IMR-90 (cell line): ENCODE measurements around the gene INTS11. TPM values are rescaled to one million over a fixed set of nuclear protein-coding genes. Genes with fewer than 3 reads are reported as not detected.
A peak's percentile ranks its signal among the peaks of the same experiment; 100 is the strongest.

Source experiments
- ATAC-seq: fragments of 200-7000 bp; cut with Tn5 transposase; 2 replicates; pipeline ENCODE4 v1.9.1; 2020; ENCODE audit warnings: low read depth, mild to moderate bottlenecking, moderate library complexity
- BruUV-seq: library from RNA; stranded (reverse); fragments of 400-500 nt; replicated peaks from 2 replicates; lab custom pipeline; 2021; lab: Mats Ljungman, UMichigan
- CTCF ChIA-PET: fragments of 300-600 bp; formaldehyde crosslinking; extraction: SDS; loops from one replicate; lab custom pipeline; 2021; ENCODE audit warnings: antibody characterized with exemption; lab: Yijun Ruan, JAX
- POLR2A ChIA-PET: fragments of 300-600 bp; sonication (Branson Sonifier 250); formaldehyde crosslinking; loops from one replicate; lab custom pipeline; 2022; ENCODE audit warnings: antibody characterized with exemption; ENCODE audit not compliant: unreplicated experiment; lab: Charles Lee
- DNase-seq: peaks from one replicate; pipeline ENCODE4 v3.0.0; 2013
- H2AFZ ChIP-seq: replicated peaks from 2 replicates; pipeline ENCODE3; 2013; ENCODE audit warnings: low read length, mild to moderate bottlenecking; ENCODE audit not compliant: poor library complexity
- H2AK5ac ChIP-seq: 2 replicates; pipeline ENCODE4 v1.6.1; 2013; ENCODE audit warnings: low read depth, low read length, inconsistent platforms
- H2AK9ac ChIP-seq: replicated peaks from 2 replicates; pipeline ENCODE3; 2013; ENCODE audit warnings: mild to moderate bottlenecking, low read depth, low read length, moderate library complexity; ENCODE audit not compliant: poor library complexity
- H2BK120ac ChIP-seq: 2 replicates; pipeline ENCODE4 v1.6.1; 2013; ENCODE audit warnings: low read depth, low read length, inconsistent platforms
- H2BK15ac ChIP-seq: 3 replicates; pipeline ENCODE4 v1.6.1; 2013; ENCODE audit warnings: low read depth, low read length, inconsistent platforms
- H2BK20ac ChIP-seq: 2 replicates; pipeline ENCODE4 v1.6.1; 2013; ENCODE audit warnings: low read depth, mild to moderate bottlenecking, inconsistent platforms, low read length, moderate library complexity
- H2BK5ac ChIP-seq: 2 replicates; pipeline ENCODE4 v1.6.1; 2013; ENCODE audit warnings: mild to moderate bottlenecking, low read depth, low read length, inconsistent platforms; ENCODE audit not compliant: poor library complexity, severe bottlenecking
- H3K14ac ChIP-seq: replicated peaks from 2 replicates; pipeline ENCODE4 v1.6.1; 2013; ENCODE audit warnings: low read depth, low read length, inconsistent platforms
- H3K18ac ChIP-seq: 2 replicates; pipeline ENCODE4 v1.6.1; 2013; ENCODE audit warnings: low read depth, low read length, control low read depth
- H3K23ac ChIP-seq: 2 replicates; pipeline ENCODE4 v1.6.1; 2013; ENCODE audit warnings: low read depth, low read length, inconsistent platforms
- H3K27ac ChIP-seq: 2 replicates; pipeline ENCODE4 v1.5.1; 2013; ENCODE audit warnings: mild to moderate bottlenecking, control low read depth, low read length; ENCODE audit not compliant: insufficient read depth
- H3K27me3 ChIP-seq: 2 replicates; pipeline ENCODE4 v1.6.1; 2013; ENCODE audit warnings: low read length; ENCODE audit not compliant: control insufficient read depth, insufficient read depth
- H3K36me3 ChIP-seq: 2 replicates; pipeline ENCODE4 v1.6.1; 2013; ENCODE audit warnings: low read length, mixed read lengths; ENCODE audit not compliant: control insufficient read depth, insufficient read depth
- H3K4ac ChIP-seq: 2 replicates; pipeline ENCODE4 v1.6.1; 2013; ENCODE audit warnings: low read depth, low read length, inconsistent platforms
- H3K4me1 ChIP-seq: 2 replicates; pipeline ENCODE4 v1.6.1; 2013; ENCODE audit warnings: low read length, mixed read lengths; ENCODE audit not compliant: control insufficient read depth, insufficient read depth
- H3K4me2 ChIP-seq: 2 replicates; pipeline ENCODE4 v1.6.1; 2013; ENCODE audit warnings: low read depth, mild to moderate bottlenecking, control low read depth, low read length, moderate library complexity
- H3K4me3 ChIP-seq: 2 replicates; pipeline ENCODE4 v1.5.1; 2013; ENCODE audit warnings: low read depth, mild to moderate bottlenecking, control low read depth, low read length, moderate library complexity; ENCODE audit not compliant: insufficient read depth
- H3K56ac ChIP-seq: 2 replicates; pipeline ENCODE4 v1.6.1; 2013; ENCODE audit warnings: low read length, inconsistent platforms; ENCODE audit not compliant: insufficient read depth; ENCODE audit errors: extremely low read depth
- H3K79me1 ChIP-seq, 2 experiments: 2 replicates each; pipeline ENCODE4 v1.6.1; 2013; ENCODE audit warnings: low read length in 2 of 2, inconsistent platforms in 1 of 2, low read depth in 1 of 2
- H3K9ac ChIP-seq: 2 replicates; pipeline ENCODE4 v1.6.1; 2013; ENCODE audit warnings: low read depth, low read length, control low read depth
- H3K9me1 ChIP-seq: 2 replicates; pipeline ENCODE4 v1.6.1; 2013; ENCODE audit warnings: low read length, inconsistent platforms; ENCODE audit not compliant: insufficient read depth
- H3K9me3 ChIP-seq: 2 replicates; pipeline ENCODE4 v1.6.1; 2013; ENCODE audit warnings: low read length; ENCODE audit not compliant: control insufficient read depth, insufficient read depth
- H4K20me1 ChIP-seq: 2 replicates; pipeline ENCODE4 v1.6.1; 2013; ENCODE audit warnings: low read length, inconsistent platforms; ENCODE audit not compliant: insufficient read depth
- H4K5ac ChIP-seq: 2 replicates; pipeline ENCODE4 v1.6.1; 2013; ENCODE audit warnings: mild to moderate bottlenecking, low read depth, low read length, control low read depth
- H4K8ac ChIP-seq, 2 experiments: 2 replicates each; pipeline ENCODE4 v1.6.1; 2013; ENCODE audit warnings: low read depth in 2 of 2, low read length in 2 of 2, control low read depth in 1 of 2, inconsistent platforms in 1 of 2
- H4K91ac ChIP-seq: 2 replicates; pipeline ENCODE4 v1.6.1; 2013; ENCODE audit warnings: low read depth, low read length, inconsistent platforms; ENCODE audit not compliant: insufficient read depth
- CEBPB ChIP-seq: IDR thresholded peaks from 2 replicates; pipeline ENCODE4 v1.6.1; 2012; ENCODE audit warnings: low read depth, low read length, improper control_type of control experiment
- MAFK ChIP-seq: IDR thresholded peaks from 2 replicates; pipeline ENCODE4 v1.6.1; 2012; ENCODE audit warnings: low read depth, low read length, improper control_type of control experiment
- MAZ ChIP-seq: IDR thresholded peaks from 2 replicates; pipeline ENCODE4 v1.6.1; 2012; ENCODE audit warnings: low read depth, mild to moderate bottlenecking, low read length, improper control_type of control experiment, moderate library complexity, borderline replicate concordance
- MXI1 ChIP-seq: IDR thresholded peaks from 2 replicates; pipeline ENCODE4 v1.6.1; 2012; ENCODE audit warnings: low read depth, mild to moderate bottlenecking, low read length, moderate library complexity, borderline replicate concordance
- POLR2A ChIP-seq: IDR thresholded peaks from 2 replicates; pipeline ENCODE4 v1.6.1; 2012; ENCODE audit warnings: mild to moderate bottlenecking, low read depth, low read length
- SMC3 ChIP-seq: fragments of 150-350 bp; IDR thresholded peaks from 2 replicates; pipeline ENCODE4 v1.6.1; 2016; ENCODE audit warnings: low read depth, mild to moderate bottlenecking, antibody characterized with exemption, low read length, moderate library complexity
- WGBS, 2 experiments: methylation state at CpG; one replicate each; pipeline versions ENCODE4 v1.1.5 to v1.1.7; 2013; ENCODE audit warnings: missing lambda C conversion rate in 2 of 2; ENCODE audit not compliant: insufficient read length in 1 of 2; ENCODE audit errors: extremely low coverage in 2 of 2; 5-methylcytosine and 5-hydroxymethylcytosine counted together
- dilution Hi-C: fragments of 300-500 bp; cut with HindIII; formaldehyde crosslinking; loops from one replicate; pipeline ENCODE4 v1.14.3; 2018; ENCODE audit warnings: low sequenced_read_pairs; ENCODE audit not compliant: unreplicated experiment
- in situ Hi-C: fragments of 300-500 bp; cut with MboI; formaldehyde crosslinking; loops from 3 replicates; pipeline ENCODE4 v1.14.3; 2019; ENCODE audit warnings: low sequenced_read_pairs, inconsistent platforms, mixed read lengths
- intact Hi-C: fragments of 100-400 bp; cut with micrococcal nuclease; formaldehyde crosslinking; loops from 2 replicates; pipeline ENCODE4 v1.10.0; 2022
- polyA plus RNA-seq, 3 experiments: library from polyadenylated mRNA; depleted of rRNA; stranded (reverse); fragments of >200 nt; gene quantifications; 2 replicates each; pipeline ENCODE4 v1.2.3, GENCODE V29; 2012; ENCODE audit warnings: low replicate concordance in 1 of 3
- total RNA-seq: library from RNA; depleted of rRNA; stranded (reverse); fragments of >200 nt; gene quantifications from 2 replicates; pipeline ENCODE4 v1.2.3, GENCODE V29; 2012
- TF ChIP-seq, protein P1 (sequence below): fragments of 150-350 bp; IDR thresholded peaks from 2 replicates; pipeline ENCODE4 v1.6.1; 2016; ENCODE audit warnings: low read depth, mild to moderate bottlenecking, low read length, moderate library complexity, borderline replicate concordance
- TF ChIP-seq, protein P2 (sequence below): fragments of 150-350 bp; IDR thresholded peaks from 2 replicates; pipeline ENCODE4 v1.6.1; 2017; ENCODE audit warnings: mild to moderate bottlenecking, antibody characterized with exemption, low read length, low read depth

INTS11 gene
- total and polyA plus RNA-seq, 2 of the 4 experiments (the other 2 are of a cell fraction): 56.1 to 123 TPM

DNA sequence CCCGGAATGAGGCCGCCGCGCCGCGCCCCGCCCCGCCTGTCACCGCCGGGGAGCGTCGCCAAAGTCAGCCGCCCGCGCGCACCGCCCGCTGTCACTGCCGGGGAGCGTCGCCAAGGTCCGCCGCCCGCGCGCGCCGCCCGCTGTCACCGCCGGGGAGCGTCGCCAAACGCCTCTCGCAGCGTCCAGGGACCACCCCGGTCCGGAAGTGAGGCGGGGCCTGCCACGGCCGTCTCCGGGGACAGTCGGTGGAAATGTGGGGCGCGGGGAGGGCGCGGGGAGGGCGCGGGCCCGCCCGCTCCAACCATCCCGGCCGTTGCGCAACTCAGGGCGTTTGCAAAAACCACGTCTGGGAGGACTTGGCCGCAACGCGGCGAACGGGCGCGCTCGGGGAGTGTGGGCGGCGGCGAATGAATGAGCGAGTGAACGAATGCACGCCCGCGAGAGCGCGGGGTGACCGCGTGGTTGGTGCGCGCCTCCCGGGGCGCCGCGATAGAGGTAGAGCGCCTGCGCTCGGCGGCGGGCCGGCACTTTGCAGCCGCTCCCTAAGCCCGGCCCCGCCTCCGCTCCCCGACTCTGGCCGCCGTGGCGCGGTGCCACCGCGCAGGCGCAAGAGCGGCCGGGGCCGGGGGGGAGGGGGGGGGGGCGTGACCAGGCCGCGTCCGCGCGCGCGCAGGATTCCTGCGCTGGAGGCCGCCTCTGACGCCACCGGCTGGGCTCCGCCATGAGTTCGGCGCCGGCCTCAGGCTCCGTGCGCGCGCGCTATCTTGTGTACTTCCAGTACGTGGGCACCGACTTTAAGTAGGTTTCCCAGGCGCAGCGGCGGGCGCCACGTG is 16.3 kb downstream of the INTS11 start, which contains the start of the genes ACAP3 and PUSL1:
Gene ACAP3, minus strand, starts transcription at position 8 of the 833 bp plus-strand sequence. CDS start 115 bp downstream, outside the sequence.
Gene PUSL1, plus strand, starts transcription at position 675 of the 833 bp plus-strand sequence. Its CDS starts 47 bp downstream, at position 722.
- ATAC-seq (peak; percentile 70), DNase-seq (peak; percentile 92)
- Histone ChIP-seq H2AK9ac (peak within 1 kb of the TSS; percentile 98), H3K56ac (peak within 1 kb of the TSS; percentile 61), H3K18ac (peak within 1 kb of the TSS; percentile 33; the same call in 1 of the 2 replicates), H3K4me2 (peak within 1 kb of the TSS; percentile 100), H3K79me1 (peaks cover 6 to 52% of the 10 kb centered on the region in 2 experiments), H3K27ac (peak within 1 kb of the TSS; percentile 94), H3K9me1 (peaks cover 3% of the 10 kb centered on the region), H3K4ac (peak within 1 kb of the TSS; percentile 71), H4K8ac (peak within 1 kb of the TSS in 1 of 2 experiments; percentile 78; a peak in 1 of 4 replicates), H2BK120ac (peak within 1 kb of the TSS; percentile 75), H3K4me1 (peaks cover 31% of the 10 kb centered on the region), H2BK20ac (no peak within 1 kb of the TSS), H3K23ac (peak within 1 kb of the TSS; percentile 94), H3K36me3 (peaks cover 32% of the 10 kb centered on the region), H2BK5ac (peak within 1 kb of the TSS; percentile 83), H2AK5ac (peak within 1 kb of the TSS; percentile 91), H4K91ac (peak within 1 kb of the TSS; percentile 76), H4K5ac (peak within 1 kb of the TSS; percentile 54), H3K4me3 (peak within 1 kb of the TSS; percentile 95), H3K27me3 (no peaks in the 10 kb centered on the region), H4K20me1 (peaks cover 49% of the 10 kb centered on the region), H3K14ac (peak within 1 kb of the TSS; percentile 69), H3K9me3 (no peaks in the 10 kb centered on the region), H2AFZ (peak within 1 kb of the TSS; percentile 97), H3K9ac (peak within 1 kb of the TSS; percentile 91), H2BK15ac (no peak within 1 kb of the TSS)
- in situ Hi-C loops: no loop called here
- TF ChIP-seq, protein P1, sequence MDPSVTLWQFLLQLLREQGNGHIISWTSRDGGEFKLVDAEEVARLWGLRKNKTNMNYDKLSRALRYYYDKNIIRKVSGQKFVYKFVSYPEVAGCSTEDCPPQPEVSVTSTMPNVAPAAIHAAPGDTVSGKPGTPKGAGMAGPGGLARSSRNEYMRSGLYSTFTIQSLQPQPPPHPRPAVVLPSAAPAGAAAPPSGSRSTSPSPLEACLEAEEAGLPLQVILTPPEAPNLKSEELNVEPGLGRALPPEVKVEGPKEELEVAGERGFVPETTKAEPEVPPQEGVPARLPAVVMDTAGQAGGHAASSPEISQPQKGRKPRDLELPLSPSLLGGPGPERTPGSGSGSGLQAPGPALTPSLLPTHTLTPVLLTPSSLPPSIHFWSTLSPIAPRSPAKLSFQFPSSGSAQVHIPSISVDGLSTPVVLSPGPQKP: no peak
- TF ChIP-seq MXI1 (peak; percentile 96), MAZ (peak; percentile 78), POLR2A (peak; percentile 69), SMC3 (no peak), MAFK (no peak), CEBPB (peak; percentile 99)
- TF ChIP-seq, protein P2, sequence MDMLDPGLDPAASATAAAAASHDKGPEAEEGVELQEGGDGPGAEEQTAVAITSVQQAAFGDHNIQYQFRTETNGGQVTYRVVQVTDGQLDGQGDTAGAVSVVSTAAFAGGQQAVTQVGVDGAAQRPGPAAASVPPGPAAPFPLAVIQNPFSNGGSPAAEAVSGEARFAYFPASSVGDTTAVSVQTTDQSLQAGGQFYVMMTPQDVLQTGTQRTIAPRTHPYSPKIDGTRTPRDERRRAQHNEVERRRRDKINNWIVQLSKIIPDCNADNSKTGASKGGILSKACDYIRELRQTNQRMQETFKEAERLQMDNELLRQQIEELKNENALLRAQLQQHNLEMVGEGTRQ: peak; percentile 81
- POLR2A ChIA-PET: no interaction called here
- CTCF ChIA-PET: no interaction called here
- dilution Hi-C loops: no loop called here
- intact Hi-C loops: loop anchor here (5.0 kb wide), 2 partner anchors 49 to 186 kb away; partner anchors contain the start of gene MXRA8
- BruUV-seq: no TSS peak
- WGBS, 2 experiments: 0% methylated on average over 64 of the region's 131 CpGs; no CpG with 5 or more reads in 1 of the 2 experiments
